HG03354 (cell line): ENCODE results near the gene C2orf69.

Experiments
- ATAC-seq: cut with Tn5 transposase; IDR thresholded peaks from one replicate; pipeline ENCODE4 v1.9.1; 2021; ENCODE audit warnings: mild to moderate bottlenecking; ENCODE audit not compliant: unreplicated experiment, poor library complexity, severe bottlenecking

The C2orf69 gene

GRCh38 chr2:199958014-199958413 is 46.9 kb downstream of the C2orf69 start:
- no peak for ATAC-seq

- no peak for ATAC-seq
Observed at GRCh38 chr2:199962203-199962602, 51.1 kb downstream of the C2orf69 start.

GRCh38 chr2:199966405-199966804 is 55.3 kb downstream of the C2orf69 start:
- ATAC-seq, result no peak

GRCh38 chr2:199966976-199967375 is 55.9 kb downstream of the C2orf69 start:
- ATAC-seq, result no peak

- no peak for ATAC-seq
Observed at GRCh38 chr2:199968126-199968525, 57.0 kb downstream of the C2orf69 start.

- ATAC-seq, result no peak
Observed at GRCh38 chr2:199972088-199972626, 61.1 kb downstream of the C2orf69 start.

GRCh38 chr2:199973703-199974102 is 62.6 kb downstream of the C2orf69 start:
- no peak for ATAC-seq

GRCh38 chr2:199975273-199975895 is 64.3 kb downstream of the C2orf69 start:
- ATAC-seq, result no peak
